ENCODE data around the gene TRPT1. TPM values are rescaled to one million over a fixed set of nuclear protein-coding genes. Genes with fewer than 3 reads are reported as not detected.

TRPT1 gene
- total RNA-seq, 1 experiment from 2014 or later: 65.0 TPM

DNA sequence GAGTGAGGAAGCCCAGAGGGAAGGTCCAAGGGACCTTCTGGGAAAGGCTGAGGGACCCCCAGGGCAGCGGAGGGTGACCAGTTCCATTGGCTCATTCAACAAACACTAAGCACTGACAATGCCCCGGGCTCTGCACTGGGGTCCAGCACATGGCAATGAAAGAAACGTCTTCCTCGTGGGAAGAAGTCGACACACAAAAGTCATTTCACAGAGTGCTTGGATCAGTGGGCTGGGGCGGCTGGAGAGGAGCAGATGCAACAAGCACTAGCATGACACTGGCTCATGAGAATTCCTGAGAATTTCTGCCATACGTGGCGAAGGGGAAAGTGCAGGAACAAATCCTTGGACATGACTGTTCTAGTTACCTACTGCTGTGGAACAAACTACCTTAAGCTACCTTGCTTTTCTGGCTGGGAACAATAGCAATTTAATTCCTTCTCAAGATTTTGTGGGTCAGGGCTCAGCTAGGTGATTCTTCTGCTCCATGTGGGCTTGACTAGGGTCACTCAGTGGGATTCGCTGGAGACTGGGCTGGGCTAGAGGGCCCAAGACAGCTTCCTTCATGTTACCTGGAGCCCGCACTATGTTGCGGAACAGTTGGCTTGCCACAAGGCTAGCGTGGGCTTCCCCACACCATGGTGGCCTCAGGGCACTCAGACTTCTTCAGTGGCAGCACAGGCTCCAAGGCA is 46.9 kb downstream of the TRPT1 start:
- DNase-seq (ENCODE audit: low read depth): no peak

DNA sequence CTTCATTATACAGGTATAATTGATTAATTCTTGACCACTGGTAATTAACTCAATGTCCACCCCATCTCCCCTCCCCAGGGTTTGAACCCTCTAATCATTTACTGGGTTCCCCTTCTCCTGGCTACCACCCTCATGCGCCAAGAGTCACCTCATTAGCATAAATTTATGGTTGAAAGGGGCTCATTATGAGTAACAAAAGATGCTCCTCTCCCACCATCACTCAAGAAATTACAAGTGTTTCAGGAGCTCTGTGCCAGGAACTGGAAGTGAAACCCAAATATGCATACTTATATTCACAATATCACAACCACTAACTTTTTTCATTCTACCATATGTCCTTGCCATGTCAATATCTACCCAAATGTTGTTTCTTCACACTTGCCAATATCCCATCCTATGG is 47.8 kb downstream of the TRPT1 start:
- no peak for DNase-seq (ENCODE audit: low read depth)

- no peak for DNase-seq (ENCODE audit: low read depth)
These were observed 49.2 kb downstream of the TRPT1 start for GRCh38 chr11:64176751-64177150.

Other genes with a start within 250 kb of the TRPT1 start
- 47.8 and 62.5 TPM in 2 replicates for gene OTUB1, start 239.7 kb downstream of the TRPT1 start, total RNA-seq (2014; rRNA removed)
- gene FLRT1, start 190.3 kb downstream of the TRPT1 start, total RNA-seq (2014; rRNA removed): not detected in 2 replicates
- gene MACROD1, start 60.1 kb downstream of the TRPT1 start, total RNA-seq (2014; rRNA removed): 38.0 and 40.8 TPM in 2 replicates
- 237 and 248 TPM in 2 replicates for gene STIP1, start 40.0 kb downstream of the TRPT1 start, total RNA-seq (2014; rRNA removed)
- 18.4 and 22.8 TPM in 2 replicates for gene FERMT3, start 19.5 kb downstream of the TRPT1 start, total RNA-seq (2014; rRNA removed)
- gene NUDT22, start 88 bp upstream of the TRPT1 start, total RNA-seq (2014; rRNA removed): 89.8 and 101 TPM in 2 replicates
- gene DNAJC4, start 4.4 kb upstream of the TRPT1 start, total RNA-seq (2014; rRNA removed): 4.4 and 8.3 TPM in 2 replicates
- 50.2 and 56.9 TPM in 2 replicates for gene VEGFB, start 8.4 kb upstream of the TRPT1 start, total RNA-seq (2014; rRNA removed)
- gene FKBP2, start 14.9 kb upstream of the TRPT1 start, total RNA-seq (2014; rRNA removed): 77.7 and 80.8 TPM in 2 replicates
- gene PPP1R14B, start 20.8 kb upstream of the TRPT1 start, total RNA-seq (2014; rRNA removed): 696 and 750 TPM in 2 replicates
- gene PLCB3, start 25.3 kb upstream of the TRPT1 start, total RNA-seq (2014; rRNA removed): 92.5 and 100 TPM in 2 replicates
- 92.3 and 92.4 TPM in 2 replicates for gene BAD, start 58.5 kb upstream of the TRPT1 start, total RNA-seq (2014; rRNA removed)
- gene GPR137, start 59.7 kb upstream of the TRPT1 start, total RNA-seq (2014; rRNA removed): 24.9 and 26.8 TPM in 2 replicates
- gene KCNK4, start 65.1 kb upstream of the TRPT1 start, total RNA-seq (2014; rRNA removed): not detected in 2 replicates
- 0.29 TPM in 1 of 2 replicates, not detected in the other for gene CATSPERZ, start 74.2 kb upstream of the TRPT1 start, total RNA-seq (2014; rRNA removed)
- 58.2 and 59.8 TPM in 2 replicates for gene ESRRA, start 79.3 kb upstream of the TRPT1 start, total RNA-seq (2014; rRNA removed)
- 261 and 366 TPM in 2 replicates for gene TRMT112, start 91.4 kb upstream of the TRPT1 start, total RNA-seq (2014; rRNA removed)
- 215 and 240 TPM in 2 replicates for gene PRDX5, start 91.9 kb upstream of the TRPT1 start, total RNA-seq (2014; rRNA removed)
- gene CCDC88B, start 114.0 kb upstream of the TRPT1 start, total RNA-seq (2014; rRNA removed): 0.63 and 0.71 TPM in 2 replicates
- gene RPS6KA4, start 133.0 kb upstream of the TRPT1 start, total RNA-seq (2014; rRNA removed): 56.2 and 64.1 TPM in 2 replicates

Data from LHCN-M2 (cell line).